Measurements from ENCODE around the gene CLCNKB.

CLCNKB gene

DNA sequence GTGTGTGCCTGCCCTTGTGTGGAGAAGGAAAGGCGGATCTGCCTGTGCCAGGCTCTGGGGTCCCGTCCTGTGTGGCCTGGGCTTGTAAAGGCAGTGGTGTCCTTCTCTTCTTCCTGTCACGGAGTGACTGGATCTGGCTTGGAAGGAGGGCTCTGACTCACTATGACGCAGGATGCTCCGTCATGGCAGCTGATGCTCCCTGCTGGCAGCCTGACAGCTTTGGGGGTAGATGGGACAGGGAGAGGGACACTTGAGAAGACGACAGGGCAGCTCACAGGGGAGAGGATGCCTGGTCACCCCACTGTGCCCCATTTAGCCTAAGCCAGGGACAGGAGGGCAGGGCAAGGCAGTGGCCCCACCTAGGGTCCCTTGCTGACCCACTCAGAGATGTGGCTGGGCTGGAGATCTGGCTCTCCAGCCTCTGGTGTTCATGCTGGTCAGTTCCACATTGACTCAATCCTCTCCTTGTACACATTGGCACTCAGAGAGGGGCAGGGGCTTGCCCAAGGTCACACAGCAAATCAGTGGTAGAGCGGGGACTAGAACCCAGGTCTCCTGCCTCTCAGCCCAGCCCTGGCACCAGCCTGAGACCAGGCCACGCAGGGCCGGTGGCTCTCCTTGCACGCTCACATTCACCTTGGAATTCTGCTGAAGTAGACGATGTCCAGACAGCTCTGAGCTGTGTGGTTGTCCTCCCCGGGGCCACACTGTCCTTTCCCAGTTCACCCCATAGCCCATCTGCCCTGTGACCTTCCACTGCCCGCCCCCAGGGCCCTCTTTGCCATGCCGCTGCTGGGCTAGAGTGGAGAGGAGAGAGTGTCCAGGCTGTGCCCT lies 32.7 kb downstream of the CLCNKB start (continued):
- TF ChIP-seq, protein P1, sequence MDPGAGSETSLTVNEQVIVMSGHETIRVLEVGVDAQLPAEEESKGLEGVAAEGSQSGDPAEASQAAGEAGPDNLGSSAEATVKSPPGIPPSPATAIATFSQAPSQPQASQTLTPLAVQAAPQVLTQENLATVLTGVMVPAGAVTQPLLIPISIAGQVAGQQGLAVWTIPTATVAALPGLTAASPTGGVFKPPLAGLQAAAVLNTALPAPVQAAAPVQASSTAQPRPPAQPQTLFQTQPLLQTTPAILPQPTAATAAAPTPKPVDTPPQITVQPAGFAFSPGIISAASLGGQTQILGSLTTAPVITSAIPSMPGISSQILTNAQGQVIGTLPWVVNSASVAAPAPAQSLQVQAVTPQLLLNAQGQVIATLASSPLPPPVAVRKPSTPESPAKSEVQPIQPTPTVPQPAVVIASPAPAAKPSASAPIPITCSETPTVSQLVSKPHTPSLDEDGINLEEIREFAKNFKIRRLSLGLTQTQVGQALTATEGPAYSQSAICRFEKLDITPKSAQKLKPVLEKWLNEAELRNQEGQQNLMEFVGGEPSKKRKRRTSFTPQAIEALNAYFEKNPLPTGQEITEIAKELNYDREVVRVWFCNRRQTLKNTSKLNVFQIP (CRISPR knock-in tag; IDR thresholded peaks at IDR 0.05; ENCODE audit: borderline replicate concordance, low read depth) = no peak

DNA sequence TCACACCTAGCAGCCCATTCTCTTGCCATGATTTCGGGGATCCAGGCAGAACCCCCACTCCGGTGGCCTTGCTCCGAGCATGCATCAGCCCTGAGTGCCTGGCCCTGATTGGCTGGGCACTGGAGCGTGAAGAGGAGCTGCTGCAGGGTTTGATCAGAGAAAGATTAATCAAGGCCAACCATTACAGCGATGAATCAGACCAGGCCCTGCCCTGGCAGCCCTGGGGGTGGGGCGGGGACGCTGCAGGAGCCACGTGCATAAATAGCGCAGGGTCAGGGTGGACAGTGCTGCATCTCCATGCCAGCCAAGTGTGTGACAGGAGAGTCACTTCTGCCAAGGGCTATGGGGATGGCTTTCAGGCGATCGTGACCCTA lies 33.3 kb downstream of the CLCNKB start:
- peak; percentile 59 for ATAC-seq
- TF ChIP-seq ZFP3 (CRISPR knock-in tag; IDR thresholded peaks at IDR 0.05) = peak; percentile 81
- no peak for TF ChIP-seq ESRRG (CRISPR knock-in tag; IDR thresholded peaks at IDR 0.05)

DNA sequence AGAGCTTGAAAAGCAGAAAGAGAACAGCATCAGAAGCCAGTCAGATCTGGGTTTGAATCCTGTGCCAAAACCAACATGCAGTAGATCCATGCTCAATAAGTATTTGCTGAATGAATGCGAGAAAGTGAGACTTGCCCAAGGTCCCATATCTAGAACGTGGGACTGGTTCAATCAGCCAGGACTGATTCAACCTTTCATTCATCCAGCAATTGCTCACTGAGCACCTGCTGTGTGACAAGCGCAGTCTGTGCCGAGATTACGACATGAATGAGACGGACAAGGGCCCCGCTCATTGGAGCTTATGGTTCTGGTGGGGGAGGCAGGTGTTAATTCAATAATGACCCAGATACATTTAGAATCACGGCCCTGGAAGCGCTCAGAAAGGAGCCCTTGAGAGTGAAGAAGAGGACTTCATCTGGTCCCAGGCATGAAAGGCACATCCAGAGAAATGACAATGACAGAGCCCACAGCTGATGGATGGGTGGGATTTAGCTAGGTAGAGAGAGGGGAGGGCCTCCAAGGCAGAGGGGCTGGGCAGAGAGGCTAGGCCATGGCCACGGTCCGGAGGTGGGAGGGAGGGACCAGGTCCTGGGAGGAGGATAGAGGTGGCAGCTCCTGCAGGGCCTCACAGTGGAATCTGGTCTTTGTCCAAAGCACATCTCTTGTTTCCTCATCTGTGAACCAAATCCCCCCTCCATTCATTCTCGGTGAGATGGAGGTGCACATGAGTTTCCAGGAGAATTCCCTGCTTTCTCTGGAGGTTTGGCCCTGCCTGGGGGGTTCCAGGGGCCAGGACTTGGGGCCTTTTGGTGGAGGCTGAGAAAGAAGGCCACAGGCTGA lies 34.0 kb downstream of the CLCNKB start:
- no peak for ATAC-seq
- no peak for TF ChIP-seq ZNF565 (CRISPR knock-in tag; conservative IDR thresholded peaks at IDR 0.05; ENCODE audit: low read depth)
- no peak for TF ChIP-seq TCF4 (CRISPR knock-in tag; IDR thresholded peaks at IDR 0.05; ENCODE audit: borderline replicate concordance)
- TF ChIP-seq SNAI2 (CRISPR knock-in tag; IDR thresholded peaks at IDR 0.05) = no peak
- no peak for TF ChIP-seq CSDC2 (CRISPR knock-in tag; IDR thresholded peaks at IDR 0.05)
- no peak for TF ChIP-seq OSR1 (CRISPR knock-in tag; IDR thresholded peaks at IDR 0.05)
- TF ChIP-seq, protein P2, sequence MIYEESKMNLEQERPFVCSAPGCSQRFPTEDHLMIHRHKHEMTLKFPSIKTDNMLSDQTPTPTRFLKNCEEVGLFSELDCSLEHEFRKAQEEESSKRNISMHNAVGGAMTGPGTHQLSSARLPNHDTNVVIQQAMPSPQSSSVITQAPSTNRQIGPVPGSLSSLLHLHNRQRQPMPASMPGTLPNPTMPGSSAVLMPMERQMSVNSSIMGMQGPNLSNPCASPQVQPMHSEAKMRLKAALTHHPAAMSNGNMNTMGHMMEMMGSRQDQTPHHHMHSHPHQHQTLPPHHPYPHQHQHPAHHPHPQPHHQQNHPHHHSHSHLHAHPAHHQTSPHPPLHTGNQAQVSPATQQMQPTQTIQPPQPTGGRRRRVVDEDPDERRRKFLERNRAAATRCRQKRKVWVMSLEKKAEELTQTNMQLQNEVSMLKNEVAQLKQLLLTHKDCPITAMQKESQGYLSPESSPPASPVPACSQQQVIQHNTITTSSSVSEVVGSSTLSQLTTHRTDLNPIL (CRISPR knock-in tag; IDR thresholded peaks at IDR 0.05; ENCODE audit: low read depth) = no peak
- TF ChIP-seq ISL1 (CRISPR knock-in tag; IDR thresholded peaks at IDR 0.05) = no peak
- no peak for TF ChIP-seq ARNTL (CRISPR knock-in tag; IDR thresholded peaks at IDR 0.05; ENCODE audit: borderline replicate concordance, low read depth)
- TF ChIP-seq, protein P3, sequence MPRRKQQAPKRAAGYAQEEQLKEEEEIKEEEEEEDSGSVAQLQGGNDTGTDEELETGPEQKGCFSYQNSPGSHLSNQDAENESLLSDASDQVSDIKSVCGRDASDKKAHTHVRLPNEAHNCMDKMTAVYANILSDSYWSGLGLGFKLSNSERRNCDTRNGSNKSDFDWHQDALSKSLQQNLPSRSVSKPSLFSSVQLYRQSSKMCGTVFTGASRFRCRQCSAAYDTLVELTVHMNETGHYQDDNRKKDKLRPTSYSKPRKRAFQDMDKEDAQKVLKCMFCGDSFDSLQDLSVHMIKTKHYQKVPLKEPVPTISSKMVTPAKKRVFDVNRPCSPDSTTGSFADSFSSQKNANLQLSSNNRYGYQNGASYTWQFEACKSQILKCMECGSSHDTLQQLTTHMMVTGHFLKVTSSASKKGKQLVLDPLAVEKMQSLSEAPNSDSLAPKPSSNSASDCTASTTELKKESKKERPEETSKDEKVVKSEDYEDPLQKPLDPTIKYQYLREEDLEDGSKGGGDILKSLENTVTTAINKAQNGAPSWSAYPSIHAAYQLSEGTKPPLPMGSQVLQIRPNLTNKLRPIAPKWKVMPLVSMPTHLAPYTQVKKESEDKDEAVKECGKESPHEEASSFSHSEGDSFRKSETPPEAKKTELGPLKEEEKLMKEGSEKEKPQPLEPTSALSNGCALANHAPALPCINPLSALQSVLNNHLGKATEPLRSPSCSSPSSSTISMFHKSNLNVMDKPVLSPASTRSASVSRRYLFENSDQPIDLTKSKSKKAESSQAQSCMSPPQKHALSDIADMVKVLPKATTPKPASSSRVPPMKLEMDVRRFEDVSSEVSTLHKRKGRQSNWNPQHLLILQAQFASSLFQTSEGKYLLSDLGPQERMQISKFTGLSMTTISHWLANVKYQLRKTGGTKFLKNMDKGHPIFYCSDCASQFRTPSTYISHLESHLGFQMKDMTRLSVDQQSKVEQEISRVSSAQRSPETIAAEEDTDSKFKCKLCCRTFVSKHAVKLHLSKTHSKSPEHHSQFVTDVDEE (CRISPR knock-in tag; IDR thresholded peaks at IDR 0.05) = no peak
- no peak for TF ChIP-seq ZNF70 (CRISPR knock-in tag; IDR thresholded peaks at IDR 0.05)
- TF ChIP-seq, protein P4, sequence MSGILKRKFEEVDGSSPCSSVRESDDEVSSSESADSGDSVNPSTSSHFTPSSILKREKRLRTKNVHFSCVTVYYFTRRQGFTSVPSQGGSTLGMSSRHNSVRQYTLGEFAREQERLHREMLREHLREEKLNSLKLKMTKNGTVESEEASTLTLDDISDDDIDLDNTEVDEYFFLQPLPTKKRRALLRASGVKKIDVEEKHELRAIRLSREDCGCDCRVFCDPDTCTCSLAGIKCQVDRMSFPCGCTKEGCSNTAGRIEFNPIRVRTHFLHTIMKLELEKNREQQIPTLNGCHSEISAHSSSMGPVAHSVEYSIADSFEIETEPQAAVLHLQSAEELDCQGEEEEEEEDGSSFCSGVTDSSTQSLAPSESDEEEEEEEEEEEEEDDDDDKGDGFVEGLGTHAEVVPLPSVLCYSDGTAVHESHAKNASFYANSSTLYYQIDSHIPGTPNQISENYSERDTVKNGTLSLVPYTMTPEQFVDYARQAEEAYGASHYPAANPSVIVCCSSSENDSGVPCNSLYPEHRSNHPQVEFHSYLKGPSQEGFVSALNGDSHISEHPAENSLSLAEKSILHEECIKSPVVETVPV (CRISPR knock-in tag; IDR thresholded peaks at IDR 0.05) = no peak
- no peak for TF ChIP-seq PPARA (CRISPR knock-in tag; IDR thresholded peaks at IDR 0.05; ENCODE audit: borderline replicate concordance)

DNA sequence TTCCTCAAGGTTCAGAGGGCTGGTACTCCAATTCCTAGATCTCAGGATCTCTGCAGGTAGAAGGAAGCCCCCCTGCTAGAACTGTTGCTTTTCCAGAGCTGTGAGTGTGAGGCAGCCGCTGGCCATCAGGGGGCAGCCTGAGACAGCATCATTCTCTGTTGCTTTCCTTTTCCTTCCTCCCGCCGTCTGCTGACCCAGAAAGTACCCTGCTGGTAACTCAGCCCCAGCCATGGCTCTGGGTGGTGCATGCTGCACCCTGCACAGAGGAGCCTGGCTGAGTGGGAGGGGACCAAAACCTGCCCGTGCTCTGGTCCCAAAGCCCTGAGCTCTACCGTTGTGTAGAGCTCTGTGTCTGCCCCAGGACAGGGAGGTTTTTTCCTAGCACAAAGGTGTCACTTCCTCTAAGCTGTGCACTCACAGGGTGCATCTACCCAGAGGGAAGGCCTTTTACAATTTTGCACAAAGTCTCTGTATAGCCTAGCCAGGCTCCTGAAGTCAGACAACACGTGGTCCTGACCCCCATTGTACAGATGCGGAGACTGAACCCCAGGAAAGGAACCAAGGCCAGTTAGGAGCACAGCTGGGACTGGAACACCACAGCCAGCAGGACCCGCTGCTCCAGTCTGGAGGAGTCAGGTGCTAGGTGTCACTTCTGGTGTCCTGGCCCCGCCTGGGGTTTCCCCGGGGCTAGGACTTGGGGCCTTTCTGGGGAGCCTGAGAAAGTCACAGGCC lies 35.5 kb downstream of the CLCNKB start:
- ATAC-seq = peak; percentile 78
- TF ChIP-seq ZFP30 (CRISPR knock-in tag; IDR thresholded peaks at IDR 0.05) (no peak), SNAI2 (CRISPR knock-in tag; IDR thresholded peaks at IDR 0.05) (no peak), GLIS3 (CRISPR knock-in tag; IDR thresholded peaks at IDR 0.05) (no peak), ISL1 (CRISPR knock-in tag; IDR thresholded peaks at IDR 0.05) (no peak), RARB (CRISPR knock-in tag; IDR thresholded peaks at IDR 0.05) (no peak), ZFP3 (CRISPR knock-in tag; IDR thresholded peaks at IDR 0.05) (no peak), ZNF565 (CRISPR knock-in tag; conservative IDR thresholded peaks at IDR 0.05; ENCODE audit: low read depth) (no peak), CSDC2 (CRISPR knock-in tag; IDR thresholded peaks at IDR 0.05) (no peak), ESRRG (CRISPR knock-in tag; IDR thresholded peaks at IDR 0.05) (no peak), TOX (CRISPR knock-in tag; IDR thresholded peaks at IDR 0.05; ENCODE audit: borderline replicate concordance) (no peak), OSR1 (CRISPR knock-in tag; IDR thresholded peaks at IDR 0.05) (no peak)
- TF ChIP-seq, protein P2 (CRISPR knock-in tag; IDR thresholded peaks at IDR 0.05; ENCODE audit: low read depth) = no peak
- TF ChIP-seq, protein P1 (CRISPR knock-in tag; IDR thresholded peaks at IDR 0.05; ENCODE audit: borderline replicate concordance, low read depth) = no peak
- TF ChIP-seq, protein P4 (CRISPR knock-in tag; IDR thresholded peaks at IDR 0.05) = no peak
